ENCODE data around the gene PRKN.

Gene PRKN

GRCh38 chr6:162050579-162050978 lies 677.0 kb downstream of the PRKN start:
- ChIA-PET CTCF (no interaction called here), POLR2A (no interaction called here)

GRCh38 chr6:162046324-162046723 lies 681.2 kb downstream of the PRKN start:
- no peak for DNase-seq (ENCODE audit: extremely low spot score)
- TF ChIP-seq TARDBP (IDR thresholded peaks at IDR 0.05) (no peak), LEF1 (IDR thresholded peaks at IDR 0.05; ENCODE audit: borderline replicate concordance) (no peak), ELF4 (IDR thresholded peaks at IDR 0.05) (no peak), PKNOX1 (IDR thresholded peaks at IDR 0.05) (no peak), NFRKB (IDR thresholded peaks at IDR 0.05) (no peak)
- CTCF ChIA-PET, result no interaction called here
- POLR2A ChIA-PET, result no interaction called here

More at GRCh38 chr6:162050579-162050978, 677.0 kb downstream of the PRKN start:
- TF ChIP-seq ELF4 (IDR thresholded peaks at IDR 0.05) (no peak), ARNT (IDR thresholded peaks at IDR 0.05) (no peak), FOXK2 (IDR thresholded peaks at IDR 0.05) (no peak), FOXM1 (IDR thresholded peaks at IDR 0.05; ENCODE audit: borderline replicate concordance) (no peak), CTBP1 (IDR thresholded peaks at IDR 0.05; ENCODE audit: borderline replicate concordance) (no peak), FOXA1 (IDR thresholded peaks at IDR 0.05) (no peak), LEF1 (IDR thresholded peaks at IDR 0.05; ENCODE audit: borderline replicate concordance) (no peak), BHLHE40 (IDR thresholded peaks at IDR 0.05; ENCODE audit: borderline replicate concordance) (no peak), NFRKB (IDR thresholded peaks at IDR 0.05) (no peak), TARDBP (IDR thresholded peaks at IDR 0.05) (no peak), SP1 (IDR thresholded peaks at IDR 0.05) (no peak), L3MBTL2 (conservative IDR thresholded peaks at IDR 0.05) (no peak), HDGF (IDR thresholded peaks at IDR 0.05; ENCODE audit: borderline replicate concordance) (no peak), ZNF384 (IDR thresholded peaks at IDR 0.05) (no peak), PKNOX1 (IDR thresholded peaks at IDR 0.05) (no peak), SUZ12 (IDR thresholded peaks at IDR 0.05) (no peak)
- no peak for DNase-seq (ENCODE audit: extremely low spot score)

- POLR2A ChIA-PET, result no interaction called here
- DNase-seq (ENCODE audit: extremely low spot score), result no peak
- CTCF ChIA-PET, result no interaction called here
Observed at GRCh38 chr6:162032620-162033019, 694.9 kb downstream of the PRKN start.

GRCh38 chr6:162029873-162030576 lies 697.5 kb downstream of the PRKN start:
- ChIA-PET CTCF (no interaction called here), POLR2A (no interaction called here)
- no peak for DNase-seq (ENCODE audit: extremely low spot score)
- TF ChIP-seq SUZ12 (IDR thresholded peaks at IDR 0.05) (no peak), BHLHE40 (IDR thresholded peaks at IDR 0.05; ENCODE audit: borderline replicate concordance) (no peak), ELF4 (IDR thresholded peaks at IDR 0.05) (no peak), L3MBTL2 (conservative IDR thresholded peaks at IDR 0.05) (no peak)

More at GRCh38 chr6:162032620-162033019, 694.9 kb downstream of the PRKN start:
- no peak for TF ChIP-seq FOXA1 (IDR thresholded peaks at IDR 0.05)

- DNase-seq (ENCODE audit: extremely low spot score), result no peak
- TF ChIP-seq ELF4 (IDR thresholded peaks at IDR 0.05) (no peak), FOXM1 (IDR thresholded peaks at IDR 0.05; ENCODE audit: borderline replicate concordance) (no peak), SUZ12 (IDR thresholded peaks at IDR 0.05) (no peak), FOXK2 (IDR thresholded peaks at IDR 0.05) (no peak), SP1 (IDR thresholded peaks at IDR 0.05) (no peak), L3MBTL2 (conservative IDR thresholded peaks at IDR 0.05) (no peak), HDGF (IDR thresholded peaks at IDR 0.05; ENCODE audit: borderline replicate concordance) (no peak)
- ChIA-PET CTCF (no interaction called here), POLR2A (no interaction called here)
Observed at GRCh38 chr6:162026843-162027242, 700.7 kb downstream of the PRKN start.

- TF ChIP-seq BHLHE40 (IDR thresholded peaks at IDR 0.05; ENCODE audit: borderline replicate concordance) (no peak), ELF4 (IDR thresholded peaks at IDR 0.05) (no peak), SUZ12 (IDR thresholded peaks at IDR 0.05) (no peak), NFRKB (IDR thresholded peaks at IDR 0.05) (no peak), FOXK2 (IDR thresholded peaks at IDR 0.05) (no peak), ARNT (IDR thresholded peaks at IDR 0.05) (no peak), TARDBP (IDR thresholded peaks at IDR 0.05) (no peak), ZNF384 (IDR thresholded peaks at IDR 0.05) (no peak), L3MBTL2 (conservative IDR thresholded peaks at IDR 0.05) (no peak), PKNOX1 (IDR thresholded peaks at IDR 0.05) (no peak), FOXA1 (IDR thresholded peaks at IDR 0.05) (no peak), SP1 (IDR thresholded peaks at IDR 0.05) (no peak), FOXM1 (IDR thresholded peaks at IDR 0.05; ENCODE audit: borderline replicate concordance) (no peak), LEF1 (IDR thresholded peaks at IDR 0.05; ENCODE audit: borderline replicate concordance) (no peak), HDGF (IDR thresholded peaks at IDR 0.05; ENCODE audit: borderline replicate concordance) (no peak)
- no peak for DNase-seq (ENCODE audit: extremely low spot score)
- ChIA-PET POLR2A (no interaction called here), CTCF (no interaction called here)
Observed at GRCh38 chr6:162026031-162026430, 701.5 kb downstream of the PRKN start.

GRCh38 chr6:162019349-162019748 lies 708.2 kb downstream of the PRKN start:
- POLR2A ChIA-PET, result no interaction called here
- DNase-seq (ENCODE audit: extremely low spot score), result no peak
- TF ChIP-seq ARNT (IDR thresholded peaks at IDR 0.05), result no peak
- TF ChIP-seq PKNOX1 (IDR thresholded peaks at IDR 0.05), result peak; percentile 60
- CTCF ChIA-PET, result no interaction called here

Measured in HEK293T (cell line).